ENCODE data around the gene AKAP8.
"Not testable (repeated sequence)": the region's sequence is repeated elsewhere in the genome, so short reads cannot be mapped to it uniquely, and the experiment has no call there.

AKAP8 gene

DNA sequence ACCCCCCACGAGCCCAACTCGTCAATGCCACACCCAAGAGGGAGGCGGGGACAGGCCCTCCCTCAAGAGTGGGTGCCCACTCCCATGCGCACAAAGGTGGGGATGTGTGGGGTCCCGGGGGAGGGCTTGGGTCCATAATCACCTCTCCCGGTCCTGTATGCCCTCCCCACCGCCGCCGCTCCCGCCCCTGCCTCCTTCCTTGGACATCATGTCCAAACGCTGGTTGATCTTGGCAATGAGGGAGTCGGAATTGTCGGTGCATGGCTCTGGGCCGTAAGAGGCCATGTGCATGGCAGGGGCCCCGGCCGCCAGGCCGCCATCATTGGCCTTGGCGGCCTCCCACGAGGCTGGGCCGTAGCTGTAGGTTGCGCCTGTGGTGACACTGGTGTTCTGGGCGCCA, 5.9 kb downstream of the AKAP8 start:
- Mint-ChIP-seq H3K9me3 (no peaks in the 10 kb centered on the region), H3K4me1 (peaks cover 25 to 36% of the 10 kb centered on the region in 2 donors), H3K4me3 (no peak overlapping the region), H3K27me3 (no peaks in the 10 kb centered on the region), H3K27ac (peak overlapping the region; percentile 25), H3K36me3 (peaks cover 25 to 53% of the 10 kb centered on the region in 2 donors)
- DNase-seq (no peak), ATAC-seq (replicated peaks) (no peak)

GRCh38 chr19:15372891-15373301, 6.7 kb downstream of the AKAP8 start:
- peaks cover 32 to 54% of the 10 kb centered on the region in 2 donors for H3K36me3 Mint-ChIP-seq
- no peaks in the 10 kb centered on the region for H3K27me3 Mint-ChIP-seq
- peak overlapping the region; percentile 76 for H3K27ac Mint-ChIP-seq
- H3K4me3 Mint-ChIP-seq = no peak overlapping the region
- DNase-seq (no peak), ATAC-seq (replicated peaks) (no peak)
- H3K4me1 Mint-ChIP-seq = peaks cover 24 to 39% of the 10 kb centered on the region in 2 donors
- H3K9me3 Mint-ChIP-seq = no peaks in the 10 kb centered on the region

- H3K4me1 Mint-ChIP-seq = peaks cover 24 to 39% of the 10 kb centered on the region in 2 donors
- no peaks in the 10 kb centered on the region for H3K27me3 Mint-ChIP-seq
- ATAC-seq (replicated peaks) (no peak), DNase-seq (no peak)
- peaks cover 34 to 54% of the 10 kb centered on the region in 2 donors for H3K36me3 Mint-ChIP-seq
- no peaks in the 10 kb centered on the region for H3K9me3 Mint-ChIP-seq
- no peak overlapping the region for H3K4me3 Mint-ChIP-seq
- no peak overlapping the region for H3K27ac Mint-ChIP-seq
Observed at GRCh38 chr19:15372470-15372869, 7.1 kb downstream of the AKAP8 start.

GRCh38 chr19:15371786-15372380, 7.7 kb downstream of the AKAP8 start:
- H3K27me3 Mint-ChIP-seq = no peaks in the 10 kb centered on the region
- peaks cover 34 to 54% of the 10 kb centered on the region in 2 donors for H3K36me3 Mint-ChIP-seq
- no peak overlapping the region for H3K4me3 Mint-ChIP-seq
- no peaks in the 10 kb centered on the region for H3K9me3 Mint-ChIP-seq
- ATAC-seq (replicated peaks) (no peak), DNase-seq (no peak)
- H3K4me1 Mint-ChIP-seq = peaks cover 23 to 36% of the 10 kb centered on the region in 2 donors
- H3K27ac Mint-ChIP-seq = no peak overlapping the region

GRCh38 chr19:15371119-15371518, 8.5 kb downstream of the AKAP8 start:
- ATAC-seq (replicated peaks) (no peak), DNase-seq (no peak)
- H3K4me3 Mint-ChIP-seq = no peak overlapping the region
- H3K27me3 Mint-ChIP-seq = no peaks in the 10 kb centered on the region
- H3K36me3 Mint-ChIP-seq = peaks cover 34 to 51% of the 10 kb centered on the region in 2 donors
- peaks cover 19 to 31% of the 10 kb centered on the region in 2 donors for H3K4me1 Mint-ChIP-seq
- no peaks in the 10 kb centered on the region for H3K9me3 Mint-ChIP-seq
- no peak overlapping the region for H3K27ac Mint-ChIP-seq

- no peaks in the 10 kb centered on the region for H3K27me3 Mint-ChIP-seq
- ATAC-seq (replicated peaks) (no peak), DNase-seq (no peak)
- H3K9me3 Mint-ChIP-seq = no peaks in the 10 kb centered on the region
- H3K4me3 Mint-ChIP-seq = no peak overlapping the region
- H3K36me3 Mint-ChIP-seq = peaks cover 45 to 55% of the 10 kb centered on the region in 2 donors
- H3K27ac Mint-ChIP-seq = no peak overlapping the region
- peaks cover 19 to 27% of the 10 kb centered on the region in 2 donors for H3K4me1 Mint-ChIP-seq
Observed at GRCh38 chr19:15369594-15369891, 10.0 kb downstream of the AKAP8 start.

- Mint-ChIP-seq H3K27me3 (no peaks in the 10 kb centered on the region), H3K36me3 (peaks cover 44 to 54% of the 10 kb centered on the region in 2 donors), H3K9me3 (no peaks in the 10 kb centered on the region), H3K4me1 (peaks cover 18 to 24% of the 10 kb centered on the region in 2 donors), H3K27ac (peak overlapping the region; percentile 42), H3K4me3 (no peak overlapping the region)
- ATAC-seq (replicated peaks) (no peak), DNase-seq (no peak)
Observed at GRCh38 chr19:15368798-15369593, 10.6 kb downstream of the AKAP8 start.

- Mint-ChIP-seq H3K27me3 (no peaks in the 10 kb centered on the region), H3K27ac (peak overlapping the region; percentile 69), H3K4me1 (peaks cover 14 to 18% of the 10 kb centered on the region in 2 donors), H3K4me3 (no peak overlapping the region), H3K9me3 (no peaks in the 10 kb centered on the region), H3K36me3 (peaks cover 41 to 51% of the 10 kb centered on the region in 2 donors)
- ATAC-seq (replicated peaks) = no peak
- no peak for DNase-seq
Observed at GRCh38 chr19:15368051-15368632, 11.4 kb downstream of the AKAP8 start.

GRCh38 chr19:15367439-15367838, 12.1 kb downstream of the AKAP8 start:
- peaks cover 42 to 47% of the 10 kb centered on the region in 2 donors for H3K36me3 Mint-ChIP-seq
- peaks cover 11 to 18% of the 10 kb centered on the region in 2 donors for H3K4me1 Mint-ChIP-seq
- ATAC-seq (replicated peaks) = peak; percentile 44 to 64
- no peaks in the 10 kb centered on the region for H3K9me3 Mint-ChIP-seq
- H3K4me3 Mint-ChIP-seq = peak overlapping the region in 1 of 2 donors; percentile 29
- H3K27me3 Mint-ChIP-seq = no peaks in the 10 kb centered on the region
- H3K27ac Mint-ChIP-seq = peak overlapping the region; percentile 90
- no peak for DNase-seq

DNA sequence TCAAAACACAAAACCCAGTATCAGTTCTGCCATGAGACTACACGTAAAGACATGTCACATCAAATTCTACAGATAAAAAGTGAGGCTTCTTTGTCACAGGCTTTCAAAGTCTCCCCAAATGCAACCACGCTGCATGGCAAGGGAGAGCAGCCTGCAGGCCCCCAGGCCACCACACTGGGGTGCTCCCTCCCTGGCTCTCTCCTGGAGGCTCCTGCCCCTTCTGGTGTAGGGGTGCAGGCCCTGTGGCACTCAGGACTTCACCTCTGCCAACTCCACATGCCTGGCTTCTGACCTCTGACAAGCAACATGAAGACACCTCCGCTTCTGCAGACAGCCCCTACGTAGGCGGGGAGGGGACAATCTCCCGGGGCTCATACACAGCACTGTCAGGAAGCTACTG, 14.3 kb downstream of the AKAP8 start:
- H3K27ac Mint-ChIP-seq = no peak overlapping the region

DNA sequence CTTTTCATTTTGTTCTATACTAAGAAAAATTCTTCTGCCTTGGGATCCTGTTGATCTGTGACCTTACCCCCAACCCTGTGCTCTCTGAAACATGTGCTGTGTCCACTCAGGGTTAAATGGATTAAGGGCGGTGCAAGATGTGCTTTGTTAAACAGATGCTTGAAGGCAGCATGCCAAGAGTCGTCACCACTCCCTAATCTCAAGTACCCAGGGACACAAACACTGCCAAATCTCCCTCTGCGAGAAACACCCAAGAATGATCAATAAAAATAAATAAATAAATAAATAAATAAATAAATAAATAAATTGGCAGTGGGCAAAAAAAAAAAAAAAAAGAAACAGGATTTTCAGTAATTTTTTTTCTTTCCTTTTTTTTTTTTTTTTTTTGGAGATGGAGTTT, 15.8 kb downstream of the AKAP8 start:
- H3K4me3 Mint-ChIP-seq; H3K9me3 Mint-ChIP-seq; DNase-seq; ATAC-seq (replicated peaks); H3K27ac Mint-ChIP-seq; H3K27me3 Mint-ChIP-seq: not testable (repeated sequence)
- Mint-ChIP-seq H3K4me1 (peaks cover 13 to 16% of the 10 kb centered on the region in 2 donors), H3K36me3 (peaks cover 46 to 55% of the 10 kb centered on the region in 2 donors)

More for the DNA sequence above, 14.3 kb downstream of the AKAP8 start:
- Mint-ChIP-seq H3K4me3 (no peak overlapping the region), H3K27me3 (no peaks in the 10 kb centered on the region), H3K9me3 (no peaks in the 10 kb centered on the region), H3K4me1 (peaks cover 11 to 18% of the 10 kb centered on the region in 2 donors), H3K36me3 (peaks cover 52 to 53% of the 10 kb centered on the region in 2 donors)
- ATAC-seq (replicated peaks) = no peak
- no peak for DNase-seq

DNA sequence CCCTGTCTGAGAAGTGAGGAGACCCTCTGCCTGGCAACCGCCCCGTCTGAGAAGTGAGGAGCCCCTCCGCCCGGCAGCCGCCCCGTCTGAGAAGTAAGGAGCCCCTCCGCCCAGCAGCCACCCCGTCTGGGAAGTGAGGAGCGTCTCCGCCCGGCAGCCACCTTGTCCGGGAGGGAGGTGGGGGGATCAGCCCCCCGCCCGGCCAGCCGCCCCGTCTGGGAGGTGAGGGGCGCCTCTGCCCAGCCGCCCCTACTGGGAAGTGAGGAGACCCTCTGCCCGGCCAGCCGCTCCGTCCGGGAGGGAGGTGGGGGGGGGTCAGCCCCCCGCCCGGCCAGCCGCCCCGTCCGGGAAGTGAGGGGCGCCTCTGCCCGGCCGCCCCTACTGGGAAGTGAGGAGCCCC, 16.5 kb downstream of the AKAP8 start:
- H3K4me1 Mint-ChIP-seq; H3K27me3 Mint-ChIP-seq; DNase-seq; ATAC-seq (replicated peaks); H3K4me3 Mint-ChIP-seq; H3K27ac Mint-ChIP-seq; H3K9me3 Mint-ChIP-seq: not testable (repeated sequence)
- H3K36me3 Mint-ChIP-seq = peaks cover 47 to 55% of the 10 kb centered on the region in 2 donors

DNA sequence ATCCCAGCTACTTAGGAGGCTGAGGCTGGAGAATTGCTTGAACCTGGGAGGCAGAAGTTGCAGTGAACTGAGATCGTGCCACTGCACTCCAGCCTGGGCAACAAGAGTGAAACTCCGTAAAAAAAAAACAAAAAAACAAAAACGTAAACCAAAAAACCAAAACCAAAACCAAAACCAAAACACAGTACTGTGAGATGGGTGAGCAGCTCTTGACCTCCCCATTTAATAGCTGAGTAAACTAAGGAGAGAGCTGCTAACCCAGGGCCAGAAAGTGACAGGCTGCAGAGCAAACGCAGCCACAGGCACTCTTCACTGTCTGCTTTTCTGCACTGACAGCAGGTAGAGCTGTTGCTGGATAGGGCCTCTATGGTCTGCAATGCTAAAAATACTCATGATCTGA, 19.6 kb downstream of the AKAP8 start:
- not testable (repeated sequence) for H3K9me3 Mint-ChIP-seq, DNase-seq, H3K4me3 Mint-ChIP-seq, H3K27me3 Mint-ChIP-seq, H3K4me1 Mint-ChIP-seq
- peak in 1 of 2 donors; percentile 31 for ATAC-seq (replicated peaks)
- H3K36me3 Mint-ChIP-seq = peaks cover 51 to 57% of the 10 kb centered on the region in 2 donors
- H3K27ac Mint-ChIP-seq = peak overlapping the region; percentile 69

DNA sequence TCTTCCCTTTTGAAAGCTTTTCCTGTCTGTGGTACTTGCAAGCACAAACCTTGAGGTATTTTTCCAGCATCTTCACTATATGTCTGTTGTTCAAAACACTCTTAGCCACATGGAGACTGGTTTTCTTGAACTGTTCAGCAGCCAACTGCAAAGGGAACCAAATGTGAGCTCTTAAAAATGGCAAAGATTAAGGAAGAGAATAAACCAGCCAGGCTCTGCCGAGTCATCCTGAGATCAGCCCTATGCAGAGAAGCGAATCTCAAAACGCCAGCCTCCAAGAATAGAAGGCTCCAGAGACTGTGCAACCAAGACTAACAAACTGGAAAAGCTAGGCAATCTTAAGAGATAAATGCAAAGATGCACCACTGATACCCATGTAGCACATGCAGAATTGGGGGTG, 20.7 kb downstream of the AKAP8 start:
- no peaks in the 10 kb centered on the region for H3K27me3 Mint-ChIP-seq
- ATAC-seq (replicated peaks) (no peak), DNase-seq (no peak)
- peaks cover 55 to 66% of the 10 kb centered on the region in 2 donors for H3K36me3 Mint-ChIP-seq
- H3K4me1 Mint-ChIP-seq = peaks cover 0 to 2% of the 10 kb centered on the region in 2 donors
- no peak overlapping the region for H3K4me3 Mint-ChIP-seq
- no peaks in the 10 kb centered on the region for H3K9me3 Mint-ChIP-seq
- H3K27ac Mint-ChIP-seq = no peak overlapping the region

- ATAC-seq (replicated peaks) (no peak), DNase-seq (no peak)
- no peaks in the 10 kb centered on the region for H3K27me3 Mint-ChIP-seq
- peaks cover 0 to 2% of the 10 kb centered on the region in 2 donors for H3K4me1 Mint-ChIP-seq
- no peaks in the 10 kb centered on the region for H3K9me3 Mint-ChIP-seq
- H3K36me3 Mint-ChIP-seq = peaks cover 53 to 64% of the 10 kb centered on the region in 2 donors
- H3K4me3 Mint-ChIP-seq = no peak overlapping the region
- H3K27ac Mint-ChIP-seq = no peak overlapping the region
Observed at GRCh38 chr19:15357906-15358305, 21.7 kb downstream of the AKAP8 start.

Measured in stimulated activated naive B cell treated with anti-CD40 and anti-IgM and Interleukin-4, amounts not matched to agents 10 μg/mL and 1 μg/mL and 100 μg/mL, for 72 hours (primary cell).